Tongue (tissue), 2 donors: ENCODE data around the gene SLX9. TPM values are rescaled to one million over a fixed set of nuclear protein-coding genes. Genes with fewer than 3 reads are reported as not detected.
A peak's percentile ranks its signal among the peaks of the same experiment; 100 is the strongest.
"Not testable (repeated sequence)": the region's sequence is repeated elsewhere in the genome, so short reads cannot be mapped to it uniquely, and the experiment has no call there.

Source experiments
- DNase-seq: peaks from one replicate; pipeline ENCODE4 v3.0.0-alpha.2; 2015
- total RNA-seq: library from RNA; depleted of rRNA; stranded (reverse); fragments of >200 nt; gene quantifications from one replicate; pipeline ENCODE4 v1.2.3, GENCODE V29; 2014

The SLX9 gene
- total RNA-seq, 1 donor from 2014 or later: 19.5 TPM

GRCh38 chr21:44916965-44917364 lies 22.9 kb upstream of the SLX9 start:
- peak; percentile 25 for DNase-seq

- no peak for DNase-seq
Measured at GRCh38 chr21:44917446-44918106, 22.3 kb upstream of the SLX9 start.

- no peak for DNase-seq
Measured at GRCh38 chr21:44918107-44918470, 21.7 kb upstream of the SLX9 start.

- DNase-seq: no peak
Measured at GRCh38 chr21:44918581-44919033, 21.2 kb upstream of the SLX9 start.

- no peak for DNase-seq
Measured at GRCh38 chr21:44919111-44919912, 20.5 kb upstream of the SLX9 start.

GRCh38 chr21:44919913-44920693 lies 19.7 kb upstream of the SLX9 start:
- DNase-seq: no peak

- no peak for DNase-seq
Measured at GRCh38 chr21:44920694-44921604, 18.9 kb upstream of the SLX9 start, which contains the start of gene ITGB2. Gene ITGB2, minus strand, starts transcription at chr21:44920899. Its CDS starts 10,117 bp downstream, at chr21:44910782.

- no peak for DNase-seq
Measured at GRCh38 chr21:44921928-44922327, 17.9 kb upstream of the SLX9 start.

- DNase-seq: no peak
Measured at GRCh38 chr21:44923480-44924084, 16.2 kb upstream of the SLX9 start.

- no peak for DNase-seq
Measured at GRCh38 chr21:44924606-44925377, 15.0 kb upstream of the SLX9 start.

- DNase-seq: no peak
Measured at GRCh38 chr21:44925378-44925755, 14.5 kb upstream of the SLX9 start.

- DNase-seq: no peak
Measured at GRCh38 chr21:44926331-44927101, 13.3 kb upstream of the SLX9 start.

GRCh38 chr21:44927259-44927586 lies 12.6 kb upstream of the SLX9 start:
- DNase-seq: no peak

GRCh38 chr21:44927587-44928461 lies 12.0 kb upstream of the SLX9 start:
- DNase-seq: no peak

GRCh38 chr21:44928500-44929241 lies 11.2 kb upstream of the SLX9 start:
- not testable (repeated sequence) for DNase-seq

- DNase-seq: no peak
Measured at GRCh38 chr21:44929242-44929798, 10.5 kb upstream of the SLX9 start.

GRCh38 chr21:44929799-44930542 lies 9.9 kb upstream of the SLX9 start:
- DNase-seq: no peak
